LHCN-M2 (cell line): Measurements from ENCODE around the gene ZSCAN10. TPM values are rescaled to one million over a fixed set of nuclear protein-coding genes. Genes with fewer than 3 reads are reported as not detected.
"Not testable (repeated sequence)": the region's sequence is repeated elsewhere in the genome, so short reads cannot be mapped to it uniquely, and the experiment has no call there.

Experiments used
- DNase-seq: peaks from one replicate; pipeline ENCODE4 v3.0.0-alpha.2; 2012; ENCODE audit warnings: low read depth
- total RNA-seq: library from RNA; depleted of rRNA; stranded (reverse); fragments of >200 nt; gene quantifications from 2 replicates; pipeline ENCODE4 v1.2.3, GENCODE V29; 2014

The ZSCAN10 gene
- total RNA-seq, 1 experiment from 2014 or later = not detected

DNA sequence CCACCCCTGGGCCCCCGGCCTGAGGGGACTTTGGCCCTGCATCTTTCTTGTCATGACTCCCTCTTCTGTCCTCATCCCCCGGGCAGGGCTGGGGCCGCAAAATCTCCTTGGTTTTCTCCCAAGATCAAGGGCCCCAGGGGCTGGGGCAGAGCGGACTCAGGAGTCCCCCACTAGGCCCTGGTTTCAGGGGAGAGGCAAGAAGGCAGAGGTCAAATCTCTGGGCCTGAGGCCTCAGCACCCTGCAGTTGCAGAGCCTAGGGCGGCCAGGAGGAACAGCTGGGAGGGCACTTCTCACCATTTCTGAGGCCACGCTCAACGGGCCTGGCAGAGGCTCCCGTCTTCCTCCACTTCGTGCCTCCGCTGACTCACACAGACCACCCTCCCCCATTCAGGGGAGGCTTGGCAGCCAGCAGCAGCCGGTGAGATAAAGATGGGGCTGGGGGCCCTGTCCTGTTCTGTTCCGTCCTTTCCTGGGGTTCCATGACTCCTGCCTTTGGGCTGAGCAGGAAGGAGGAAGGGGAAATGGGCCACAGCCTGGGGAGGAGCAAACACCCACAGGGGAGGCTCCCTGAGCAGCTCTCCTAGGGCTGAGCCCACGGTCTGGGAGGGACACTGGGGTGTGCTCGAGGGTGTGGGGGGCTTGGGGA, 12.4 kb downstream of the ZSCAN10 start:
- DNase-seq = no peak

DNA sequence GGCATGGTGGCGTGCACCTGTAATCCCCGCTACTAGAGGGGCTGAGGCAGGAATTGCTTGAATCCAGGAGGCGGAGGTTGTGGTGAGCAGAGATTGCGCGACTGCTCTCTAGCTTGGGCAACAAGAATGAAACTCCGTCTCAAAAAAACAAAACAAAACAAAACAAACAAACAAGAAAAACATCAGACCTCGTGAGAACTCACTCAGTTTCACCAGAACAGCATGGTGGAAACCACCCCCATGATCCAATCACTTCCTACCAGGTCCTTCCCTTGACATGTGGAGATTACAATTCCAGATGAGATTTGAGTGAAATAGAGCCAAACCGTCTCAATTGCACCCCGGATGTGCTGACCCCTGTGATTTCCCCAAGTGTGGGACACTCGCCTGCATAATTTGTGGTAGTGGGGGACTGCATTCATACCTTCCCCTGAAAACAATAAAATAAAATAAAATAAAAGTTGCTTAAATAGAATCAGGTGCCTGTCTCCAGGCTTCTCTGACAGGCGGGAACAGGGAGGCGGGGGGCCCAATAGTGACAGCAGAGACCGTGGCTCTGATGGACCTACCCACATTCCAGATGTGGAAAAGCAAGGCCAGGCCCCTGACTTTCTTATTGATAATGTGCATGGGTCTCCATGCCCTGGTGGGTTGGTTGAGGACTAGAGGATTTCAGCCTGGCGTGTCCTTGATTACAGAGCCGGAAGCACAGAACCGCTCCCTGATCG, 13.1 kb downstream of the ZSCAN10 start:
- DNase-seq = no peak

DNA sequence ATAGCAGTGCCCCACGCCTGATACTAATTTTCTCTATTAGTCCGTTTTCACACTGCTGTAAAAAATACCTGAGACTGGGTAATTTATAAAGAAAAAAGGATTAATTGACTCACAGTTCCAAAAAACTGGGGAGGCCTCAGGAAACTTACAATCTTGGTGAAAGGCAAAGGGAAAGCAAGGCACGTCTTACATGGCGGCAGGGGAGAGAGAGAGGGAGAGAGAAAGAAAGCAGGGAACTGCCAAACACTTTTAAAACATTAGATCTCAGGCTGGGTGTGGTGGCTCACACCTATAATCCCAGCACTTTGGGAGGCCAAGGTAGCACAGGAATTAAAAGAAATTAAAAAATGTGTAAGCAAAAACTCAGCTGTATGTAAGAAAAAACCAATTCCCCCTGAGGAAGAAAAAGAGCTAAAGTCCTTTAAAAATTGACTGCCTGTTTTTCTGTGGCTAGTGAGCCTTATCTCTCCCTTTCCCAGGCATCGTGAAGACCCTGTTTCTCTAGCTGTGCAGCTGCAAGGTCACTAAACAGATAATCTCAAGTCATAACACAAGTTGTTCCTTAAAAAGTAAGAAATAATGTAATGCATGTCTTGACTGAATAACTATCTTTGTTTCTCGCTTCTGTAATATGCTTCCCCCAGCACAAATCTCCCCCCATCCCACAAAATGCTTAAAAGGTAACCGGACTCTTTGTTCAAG, 14.0 kb downstream of the ZSCAN10 start:
- no peak for DNase-seq

DNA sequence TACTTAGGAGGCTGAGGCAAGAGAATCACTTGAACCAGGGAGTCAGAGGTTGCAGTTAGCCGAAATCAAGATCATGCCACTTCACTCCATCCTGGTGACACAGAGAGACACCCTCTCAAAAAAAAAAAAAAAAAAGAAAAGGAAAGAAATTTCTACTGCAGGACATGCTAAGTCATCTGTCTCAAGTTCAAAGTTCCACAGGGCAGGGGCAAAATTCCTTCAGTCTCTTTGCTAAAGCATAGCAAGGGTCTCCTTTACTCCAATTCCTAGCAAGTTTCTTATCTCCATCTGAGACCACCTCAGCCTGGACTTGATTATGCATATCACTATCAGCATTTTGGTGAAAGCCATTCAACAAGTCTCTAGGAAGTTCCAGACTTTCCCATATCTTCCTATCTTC, 14.6 kb downstream of the ZSCAN10 start:
- DNase-seq = no peak

DNA sequence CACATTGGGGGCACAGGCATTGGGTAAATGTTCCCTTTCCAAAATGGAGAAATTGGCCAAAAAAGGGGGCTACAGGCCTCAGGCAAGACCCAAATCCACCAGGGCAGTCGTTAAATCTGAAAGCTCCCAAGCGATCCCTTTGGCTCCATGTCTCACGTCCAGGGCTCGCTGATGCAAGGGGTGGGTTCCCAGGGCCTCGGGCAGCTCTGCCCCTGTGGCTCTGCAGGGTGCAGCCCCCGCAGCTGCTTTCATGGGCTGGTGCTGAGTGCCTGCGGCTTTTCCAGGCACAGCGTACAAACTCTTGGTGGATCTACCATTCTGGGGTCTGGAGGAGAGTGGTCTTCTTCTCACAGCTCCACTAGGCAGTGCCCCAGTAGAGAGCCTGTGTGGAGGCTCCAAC, 15.7 kb downstream of the ZSCAN10 start:
- not testable (repeated sequence) for DNase-seq

DNA sequence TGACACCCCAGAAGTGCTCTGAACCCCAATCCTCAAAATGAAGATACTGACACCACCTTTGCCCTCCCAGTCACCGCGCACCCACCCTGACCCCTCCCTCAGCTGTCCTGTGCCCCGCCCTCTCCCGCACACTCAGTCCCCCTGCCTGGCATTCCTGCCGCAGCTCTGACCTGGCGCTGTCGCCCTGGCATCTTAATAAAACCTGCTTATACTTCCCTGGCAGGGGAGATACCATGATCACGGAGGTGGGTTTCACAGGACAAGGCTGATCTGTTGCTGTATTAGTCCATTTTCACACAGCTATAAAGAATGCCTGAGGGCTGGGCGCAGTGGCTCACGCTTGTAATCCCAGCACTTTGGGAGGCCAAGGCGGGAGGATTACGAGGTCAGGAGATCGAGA, 17.1 kb downstream of the ZSCAN10 start:
- not testable (repeated sequence) for DNase-seq

DNA sequence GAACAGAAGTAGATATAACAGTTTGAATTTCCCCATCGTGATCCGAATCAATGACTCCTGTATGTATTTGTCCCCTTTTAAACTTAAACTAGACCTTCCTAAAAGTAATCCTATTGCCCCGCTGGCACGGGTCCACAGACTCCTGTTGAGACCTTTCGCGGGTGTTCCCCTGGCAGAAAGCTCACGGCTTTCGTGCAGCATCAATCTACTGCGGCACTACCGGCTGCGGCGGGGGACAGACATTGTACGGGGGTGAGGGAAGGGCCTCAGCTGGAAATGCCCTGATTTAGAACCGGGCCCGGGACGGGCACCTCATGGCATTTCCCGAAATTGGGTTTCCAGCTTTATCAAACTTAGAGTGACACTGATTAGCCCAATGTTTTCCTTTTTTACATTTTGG, 19.1 kb downstream of the ZSCAN10 start:
- DNase-seq = no peak

DNA sequence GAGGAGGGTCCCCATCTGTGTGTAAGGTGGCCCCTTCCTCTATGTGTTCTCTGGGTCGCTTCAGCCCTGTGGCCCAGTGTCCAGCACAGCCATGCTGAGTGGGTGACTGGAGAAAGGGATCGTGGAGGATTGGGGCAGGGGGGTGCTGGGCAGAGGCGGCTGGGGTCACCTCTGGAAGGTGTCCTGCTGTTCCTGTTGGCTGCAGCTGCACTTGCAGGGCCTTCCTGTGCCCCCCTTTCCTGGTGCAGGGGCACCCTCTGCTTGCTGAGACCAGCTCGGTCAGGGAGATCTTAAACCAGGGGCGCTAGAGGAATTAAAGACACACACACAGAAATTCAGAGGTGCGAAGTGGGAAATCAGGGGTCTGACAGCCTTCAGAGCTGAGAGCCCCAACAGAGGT, 22.5 kb downstream of the ZSCAN10 start:
- DNase-seq = no peak

DNA sequence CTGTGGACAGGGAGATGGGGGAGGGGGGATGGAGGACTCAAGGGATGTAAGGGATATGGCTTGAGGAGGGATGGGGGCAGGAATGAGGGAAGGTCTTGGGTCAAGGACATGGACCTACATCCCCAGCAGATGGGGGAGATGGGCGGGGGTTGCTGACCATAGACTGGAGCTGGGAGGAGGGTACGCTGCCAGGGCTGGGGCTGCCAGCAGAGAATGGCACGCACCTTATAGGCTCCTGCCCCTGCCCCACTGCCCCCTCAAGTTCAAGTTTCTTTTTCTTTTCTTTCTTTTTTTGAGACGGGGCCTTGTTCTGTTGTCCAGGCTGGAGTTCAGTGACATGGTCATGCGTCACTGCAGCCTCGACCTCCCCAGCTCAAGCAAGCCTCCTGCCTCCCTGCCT, 23.1 kb downstream of the ZSCAN10 start:
- DNase-seq = not testable (repeated sequence)

DNA sequence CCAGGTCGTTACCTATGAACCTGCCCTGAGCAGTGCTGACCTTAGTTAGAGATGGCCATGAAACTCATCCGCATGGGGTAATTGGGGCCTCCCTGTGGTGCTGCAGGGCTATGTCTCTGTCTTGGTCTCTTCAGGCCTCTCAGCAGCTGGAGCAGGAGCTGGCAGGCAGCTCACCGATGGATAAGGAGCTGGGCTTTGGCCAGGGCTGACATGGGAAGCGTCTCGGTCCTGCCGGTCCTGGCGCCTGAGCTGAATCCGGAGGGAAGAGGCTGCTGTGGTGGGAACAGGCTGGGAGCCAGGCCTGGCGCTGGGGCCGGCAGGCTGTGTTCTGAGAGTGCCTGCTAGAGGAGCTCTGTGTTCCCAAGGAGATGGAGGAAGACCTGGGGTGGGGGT, 23.6 kb downstream of the ZSCAN10 start:
- DNase-seq = no peak

DNA sequence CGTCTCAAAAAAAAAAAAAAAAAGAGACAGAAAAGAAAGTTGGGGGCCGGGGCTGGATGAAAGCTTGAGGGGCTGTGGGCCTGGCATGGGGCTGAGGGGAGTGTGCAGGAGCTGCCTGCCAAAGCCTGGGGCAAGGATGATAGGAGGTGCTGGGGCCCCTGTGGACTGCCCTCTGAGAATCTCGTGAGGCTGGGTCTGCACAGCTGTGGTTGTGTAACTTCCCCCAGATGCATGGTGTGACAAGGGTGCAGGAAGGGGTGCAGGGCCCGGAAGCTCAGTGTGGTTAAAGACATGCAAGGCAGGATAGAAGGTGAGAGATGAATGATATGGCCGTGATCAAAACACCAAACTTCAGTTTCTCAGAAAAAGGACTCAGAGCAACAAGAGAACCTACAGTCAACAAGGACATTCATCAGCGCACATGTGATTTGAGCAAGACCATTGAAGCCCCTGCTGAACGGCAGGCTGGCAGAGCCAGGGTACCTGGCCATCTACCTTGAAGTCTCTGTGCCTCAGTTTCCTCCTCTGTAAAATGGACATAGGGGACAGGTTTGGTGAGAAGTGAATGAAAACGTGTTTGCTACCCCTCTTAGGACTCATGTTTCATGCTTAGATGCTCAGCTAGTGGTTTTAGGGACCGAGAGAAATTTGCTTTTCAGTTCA, 24.1 kb downstream of the ZSCAN10 start:
- DNase-seq = no peak

DNA sequence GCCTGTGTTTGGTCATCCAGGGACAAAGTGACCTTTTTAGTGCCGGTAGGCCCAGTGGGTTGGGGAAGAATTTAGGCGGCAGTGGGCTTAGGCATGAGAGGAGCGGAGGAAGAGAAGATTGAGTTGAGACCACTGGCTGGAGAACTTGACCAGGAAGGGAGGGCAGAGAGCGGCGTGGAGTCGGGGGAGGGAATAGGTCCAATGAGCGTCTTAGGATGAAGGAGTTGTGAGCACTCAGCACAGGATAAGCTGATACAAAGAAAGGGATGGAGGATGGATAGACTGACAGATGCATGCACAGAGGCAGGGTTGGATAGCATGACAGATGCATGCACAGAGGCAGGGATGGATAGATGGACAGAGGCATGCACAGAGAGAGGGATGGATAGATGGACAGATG, 25.6 kb downstream of the ZSCAN10 start:
- DNase-seq = no peak

DNA sequence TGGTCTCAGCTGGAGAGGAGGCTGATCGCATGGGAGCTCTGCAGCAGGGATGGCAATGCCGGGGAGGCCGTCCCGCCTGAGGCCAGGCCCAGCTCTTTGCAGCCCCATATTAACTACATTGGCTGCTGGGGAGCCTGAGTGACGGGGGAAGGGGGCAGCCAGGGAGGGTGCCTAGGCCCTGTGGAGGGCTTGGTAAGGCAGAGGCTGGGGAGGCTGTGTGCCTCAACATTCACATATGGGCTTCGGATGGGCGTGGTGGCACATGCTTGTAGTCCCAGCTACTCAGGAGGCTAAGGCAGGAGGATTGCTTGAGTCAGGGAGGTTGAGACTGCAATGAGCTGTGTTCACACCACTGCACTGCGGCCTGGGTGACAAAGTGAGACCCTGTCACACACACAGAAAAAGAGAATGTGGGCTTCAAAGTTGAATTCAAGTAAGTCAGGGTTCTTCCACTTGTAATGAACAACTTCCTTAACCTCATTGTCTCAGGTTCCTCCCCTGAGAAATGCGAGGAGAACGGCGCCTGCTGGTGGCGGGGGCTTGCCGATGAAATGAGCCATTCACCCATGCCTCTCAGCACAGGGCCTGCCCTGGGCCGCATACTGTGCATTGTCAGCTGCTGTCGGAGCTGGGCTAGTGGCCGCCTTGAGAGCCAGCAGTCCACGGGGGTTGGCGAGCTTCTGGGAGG, 26.4 kb downstream of the ZSCAN10 start:
- not testable (repeated sequence) for DNase-seq

DNA sequence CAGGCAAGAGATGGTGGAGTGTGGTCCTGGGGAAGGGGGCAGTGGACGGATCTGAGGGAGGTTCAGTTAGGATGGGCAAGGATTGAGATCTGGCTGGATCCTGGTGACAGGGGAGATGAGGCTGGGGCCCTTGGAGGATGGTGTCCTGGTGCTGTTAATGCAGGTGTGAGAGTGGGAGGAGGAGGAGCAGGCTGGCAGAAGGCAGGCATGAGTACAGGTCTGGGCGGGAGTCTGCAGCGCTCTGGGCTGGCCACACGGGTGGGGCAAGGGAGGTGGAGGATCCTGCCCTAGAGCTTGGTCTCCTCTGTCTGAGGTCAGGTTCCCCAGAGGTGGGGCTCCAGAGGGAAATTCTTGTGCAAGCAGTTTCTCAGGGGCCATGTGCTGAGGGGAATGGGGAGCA, 26.9 kb downstream of the ZSCAN10 start:
- not testable (repeated sequence) for DNase-seq

DNA sequence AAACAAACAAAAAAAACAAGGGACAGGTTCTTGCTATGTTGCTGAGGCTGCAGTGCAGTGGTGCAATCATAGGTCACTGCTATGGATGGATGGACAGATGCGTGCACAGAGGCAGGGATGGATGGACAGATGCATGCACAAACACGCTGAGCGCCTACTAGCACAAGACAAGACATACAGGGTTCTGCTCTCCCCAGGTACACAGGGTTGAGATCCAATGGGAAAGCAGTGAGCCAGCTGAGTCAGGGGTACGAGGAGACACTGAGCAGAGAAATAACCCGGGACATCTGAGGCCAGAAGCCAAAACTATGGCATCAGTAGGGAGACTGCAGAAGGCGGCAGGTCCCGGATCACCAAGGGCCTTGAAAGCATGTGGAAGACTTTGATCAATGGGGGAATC, 27.4 kb downstream of the ZSCAN10 start:
- DNase-seq = no peak

DNA sequence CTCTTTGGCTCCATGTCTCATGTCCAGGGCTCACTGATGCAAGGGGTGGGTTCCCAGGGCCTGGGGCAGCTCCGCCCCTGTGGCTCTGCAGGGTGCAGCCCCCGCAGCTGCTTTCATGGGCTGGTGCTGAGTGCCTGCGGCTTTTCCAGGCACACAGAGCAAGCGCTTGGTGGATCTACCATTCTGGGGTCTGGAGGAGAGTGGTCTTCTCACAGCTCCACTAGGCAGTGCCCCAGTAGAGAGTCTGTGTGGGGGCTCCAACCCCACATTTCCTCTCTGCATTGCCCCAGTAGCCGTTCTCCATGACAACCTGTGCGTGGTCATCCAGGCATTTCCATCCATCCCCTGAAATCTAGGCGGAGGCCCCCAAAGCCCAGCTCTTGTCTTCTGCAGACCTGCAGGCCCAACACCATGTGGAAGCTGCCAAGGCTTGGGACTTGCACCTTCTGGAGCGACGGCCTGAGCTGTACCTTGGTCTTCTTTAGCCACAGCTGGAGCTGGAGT, 28.4 kb downstream of the ZSCAN10 start:
- DNase-seq = no peak

DNA sequence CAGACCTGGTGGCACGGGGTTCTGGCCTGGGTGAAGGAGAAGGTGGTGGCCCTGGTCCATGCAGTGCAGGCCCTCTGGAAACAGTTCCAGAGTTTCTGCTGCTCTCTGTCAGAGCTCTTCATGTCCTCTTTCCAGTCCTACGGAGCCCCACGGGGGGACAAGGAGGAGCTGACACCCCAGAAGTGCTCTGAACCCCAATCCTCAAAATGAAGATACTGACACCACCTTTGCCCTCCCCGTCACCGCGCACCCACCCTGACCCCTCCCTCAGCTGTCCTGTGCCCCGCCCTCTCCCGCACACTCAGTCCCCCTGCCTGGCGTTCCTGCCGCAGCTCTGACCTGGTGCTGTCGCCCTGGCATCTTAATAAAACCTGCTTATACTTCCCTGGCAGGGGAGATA, 29.9 kb downstream of the ZSCAN10 start:
- not testable (repeated sequence) for DNase-seq

DNA sequence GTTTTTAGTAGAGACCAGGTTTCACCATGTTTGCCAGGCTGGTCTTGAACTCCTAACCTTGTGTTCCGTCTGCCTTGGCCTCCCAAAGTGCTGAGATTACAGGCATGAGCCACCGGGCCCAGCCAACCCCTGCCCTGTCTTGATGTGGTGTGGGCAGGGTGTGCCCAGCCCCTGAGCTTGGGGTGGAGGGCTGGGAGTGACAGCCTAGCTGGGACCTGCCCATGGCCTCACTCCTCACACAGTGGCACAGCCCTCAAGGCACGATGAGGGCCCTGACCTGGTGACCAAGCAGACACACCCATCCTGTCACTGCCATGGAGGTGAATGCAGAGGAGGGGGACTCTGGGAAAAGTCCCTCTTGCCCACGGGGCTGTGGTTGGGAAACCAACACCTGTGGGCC, 30.6 kb downstream of the ZSCAN10 start:
- no peak for DNase-seq

DNA sequence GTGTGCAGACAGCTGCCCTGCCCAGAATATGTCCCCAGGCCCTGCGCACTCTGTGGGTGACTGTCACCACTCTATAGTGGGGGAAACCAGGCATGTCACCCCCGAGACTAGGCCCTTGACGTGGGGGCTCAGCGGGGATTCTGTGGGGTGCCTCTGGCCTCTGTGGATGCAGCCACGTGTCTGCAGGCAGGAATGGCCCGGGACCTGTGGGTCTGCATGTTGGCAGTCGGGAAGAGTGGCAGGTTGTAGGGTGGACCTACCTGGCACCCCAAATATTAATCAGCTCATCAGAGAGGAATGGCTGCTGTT, 32.7 kb downstream of the ZSCAN10 start:
- no peak for DNase-seq

DNA sequence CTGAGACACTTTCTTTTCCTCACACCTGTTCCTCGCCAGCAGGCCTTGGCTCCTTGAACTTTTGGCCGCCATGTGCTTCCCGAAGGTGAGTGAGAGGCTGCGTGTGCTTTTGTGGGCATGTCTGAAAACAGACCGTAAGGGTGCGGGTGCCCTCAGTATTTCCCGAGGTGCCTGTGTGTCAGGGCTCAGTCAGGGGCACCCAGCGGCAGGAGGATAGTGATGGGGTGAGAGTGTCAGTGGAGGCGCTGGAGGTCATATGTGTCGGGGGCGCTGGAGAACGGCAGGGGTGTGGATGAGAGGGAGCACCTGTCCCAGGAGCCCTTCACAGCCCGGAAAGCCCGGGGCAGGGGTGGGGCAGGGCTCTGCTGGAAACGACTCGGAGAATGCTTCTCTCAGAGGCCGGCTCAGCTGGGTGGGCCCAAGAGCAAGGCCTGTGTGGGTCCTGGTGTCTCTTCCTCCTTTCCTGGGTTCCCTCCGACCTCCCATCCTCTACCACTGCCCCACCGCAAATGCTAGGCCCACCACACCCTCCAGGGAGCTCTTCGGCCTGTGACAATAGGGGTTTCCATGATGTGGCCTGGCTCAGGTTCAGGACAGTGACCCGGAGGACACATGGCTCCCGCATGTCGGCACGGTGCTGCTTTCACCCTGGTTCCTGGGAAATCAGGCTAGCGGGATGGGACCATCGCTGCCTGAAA, 33.2 kb downstream of the ZSCAN10 start:
- DNase-seq = no peak
